Caco-2 (cell line): ENCODE results near the gene MN1. TPM values are rescaled to one million over a fixed set of nuclear protein-coding genes. Genes with fewer than 3 reads are reported as not detected.

Source experiments
- BruUV-seq: library from RNA; stranded (reverse); fragments of 400-500 nt; replicated peaks from 2 replicates; lab custom pipeline; 2021; lab: Mats Ljungman, UMichigan
- CTCF ChIA-PET: fragments of 300-600 bp; sonication (Branson Sonifier 250); formaldehyde crosslinking; loops from one replicate; lab custom pipeline; 2022; ENCODE audit warnings: antibody characterized with exemption; lab: Charles Lee
- POLR2A ChIA-PET: fragments of 300-600 bp; sonication (Branson Sonifier 250); formaldehyde crosslinking; loops from one replicate; lab custom pipeline; 2022; ENCODE audit warnings: antibody characterized with exemption; lab: Charles Lee
- DNase-seq, 2 experiments: peaks; one replicate each; pipeline versions ENCODE4 v3.0.0 to v3.0.0-alpha.2; 2020 to 2022
- H3K27me3 ChIP-seq: replicated peaks from 2 replicates; pipeline ENCODE4 v1.6.0; 2011; ENCODE audit warnings: low read length; ENCODE audit not compliant: control insufficient read depth, insufficient read depth
- H3K36me3 ChIP-seq: 2 replicates; pipeline ENCODE4 v1.5.1; 2011; ENCODE audit warnings: low read length; ENCODE audit not compliant: control insufficient read depth, insufficient read depth
- H3K4me1 ChIP-seq: fragments of 250-450 bp; sonication (Bioruptor Pico); 2 replicates; pipeline ENCODE4 v1.5.1; 2020; ENCODE audit warnings: mild to moderate bottlenecking
- H3K4me3 ChIP-seq: 2 replicates; pipeline ENCODE4 v1.5.1; 2011; ENCODE audit warnings: low read depth, mild to moderate bottlenecking, control low read depth, low read length
- H3K9me3 ChIP-seq: fragments of 250-450 bp; sonication (Bioruptor Pico); 2 replicates; pipeline ENCODE4 v1.5.1; 2020; ENCODE audit warnings: mild to moderate bottlenecking, moderate library complexity
- H3K27ac Mint-ChIP-seq: one replicate; pipeline ENCODE4 v1.8.0; 2022; ENCODE audit warnings: mixed read lengths; ENCODE audit not compliant: unreplicated experiment
- H3K27me3 Mint-ChIP-seq: one replicate; pipeline ENCODE4 v1.8.0; 2022; ENCODE audit warnings: mixed read lengths; ENCODE audit not compliant: insufficient read depth, unreplicated experiment
- H3K36me3 Mint-ChIP-seq: one replicate; pipeline ENCODE4 v1.8.0; 2022; ENCODE audit warnings: mild to moderate bottlenecking, mixed read lengths; ENCODE audit not compliant: insufficient read depth, unreplicated experiment
- H3K4me1 Mint-ChIP-seq: one replicate; pipeline ENCODE4 v1.8.0; 2022; ENCODE audit warnings: low read depth, mixed read lengths; ENCODE audit not compliant: unreplicated experiment
- H3K4me3 Mint-ChIP-seq: one replicate; pipeline ENCODE4 v1.8.0; 2022; ENCODE audit warnings: mild to moderate bottlenecking, moderate library complexity, mixed read lengths; ENCODE audit not compliant: unreplicated experiment
- H3K9me3 Mint-ChIP-seq: one replicate; pipeline ENCODE4 v1.8.0; 2022; ENCODE audit warnings: mixed read lengths; ENCODE audit not compliant: unreplicated experiment
- CTCF ChIP-seq, 2 experiments: fragments of 200-600 bp in 1 of 2; IDR thresholded peaks; 1 replicate in 1 of 2; 2 replicates in 1 of 2; pipeline versions ENCODE4 v1.5.1 to v1.8.0; 2011 to 2022; ENCODE audit warnings: antibody characterized with exemption in 1 of 2, control low read depth in 1 of 2, inconsistent platforms in 1 of 2, low read depth in 1 of 2, low read length in 1 of 2, mild to moderate bottlenecking in 1 of 2, moderate library complexity in 1 of 2; ENCODE audit not compliant: insufficient read depth in 1 of 2, severe bottlenecking in 1 of 2, unreplicated experiment in 1 of 2
- intact Hi-C: fragments of 100-400 bp; cut with micrococcal nuclease; formaldehyde crosslinking; loops from one replicate; pipeline ENCODE4 v1.10.0; 2022; ENCODE audit not compliant: unreplicated experiment
- total RNA-seq: library from RNA; stranded (reverse); gene quantifications from 2 replicates; pipeline ENCODE4 v1.2.3, GENCODE V29; 2022

MN1 gene
- total RNA-seq, 1 experiment from 2014 or later, result 0.32 TPM

DNA sequence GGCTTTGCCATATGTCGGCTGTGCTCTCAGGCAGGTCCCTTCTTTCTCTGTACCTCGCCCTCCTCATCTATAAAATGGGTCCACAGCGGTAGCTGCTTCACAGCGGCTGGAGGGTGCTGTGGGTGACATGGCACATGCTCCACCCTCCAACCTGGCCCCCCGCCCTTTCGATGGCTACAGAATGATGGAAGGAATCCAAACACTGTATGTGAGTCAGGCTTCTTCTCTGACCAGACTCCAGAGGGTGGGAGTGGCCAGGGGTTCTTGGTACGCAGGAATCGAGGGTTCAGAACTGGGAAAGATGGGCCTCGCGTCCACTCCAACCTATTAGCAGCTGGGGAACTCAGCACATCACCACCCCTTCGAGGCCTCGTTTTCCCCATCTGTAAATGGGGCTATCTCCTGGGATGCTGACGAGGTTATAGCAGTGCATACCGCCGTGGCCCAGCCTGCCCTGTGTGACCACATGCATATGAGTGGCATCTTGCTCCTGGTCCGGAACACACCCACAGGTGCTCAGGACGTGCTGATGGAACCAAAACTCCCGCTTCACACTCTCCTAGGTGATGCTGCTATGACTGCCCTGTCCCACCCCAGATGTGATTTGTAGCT is 26.4 kb downstream of the MN1 start:
- Mint-ChIP-seq H3K9me3 (no peaks in the 10 kb centered on the region), H3K4me3 (no peak overlapping the region), H3K27ac (no peak overlapping the region), H3K4me1 (no peaks in the 10 kb centered on the region), H3K36me3 (no peaks in the 10 kb centered on the region), H3K27me3 (no peaks in the 10 kb centered on the region)
- Histone ChIP-seq H3K9me3 (no peaks in the 10 kb centered on the region), H3K36me3 (no peaks in the 10 kb centered on the region), H3K4me3 (no peak overlapping the region), H3K27me3 (no peaks in the 10 kb centered on the region), H3K4me1 (no peaks in the 10 kb centered on the region)
- ChIA-PET CTCF (no interaction called here), POLR2A (no interaction called here)
- intact Hi-C loops, result no loop called here
- BruUV-seq, result no TSS peak
- TF ChIP-seq CTCF (IDR thresholded peaks at IDR 0.05; ENCODE audit: insufficient read depth in 1 of 2, low read depth in 1 of 2, low read length in 1 of 2, severe bottlenecking in 1 of 2, unreplicated experiment in 1 of 2), result no peak
- no peak for DNase-seq

DNA sequence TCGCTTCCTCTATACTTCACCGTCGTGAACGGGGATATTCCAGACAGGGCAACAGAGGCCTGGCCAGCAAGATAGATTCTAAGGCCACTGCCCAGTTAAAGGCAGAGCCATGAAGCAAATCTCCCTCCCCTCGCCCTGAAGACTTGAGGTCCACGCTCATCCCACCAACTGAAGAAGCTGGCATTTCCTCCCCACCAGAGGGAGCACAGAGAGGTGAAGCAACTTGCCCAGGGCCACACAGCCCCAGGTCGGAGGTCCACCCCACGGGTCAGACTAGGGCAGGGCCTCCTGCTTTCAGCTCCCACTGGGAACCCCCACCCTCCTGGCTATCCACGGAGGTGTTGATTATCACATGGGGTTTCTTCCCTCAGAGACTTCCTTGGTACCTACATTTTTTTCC is 27.4 kb downstream of the MN1 start:
- intact Hi-C loops, result no loop called here
- no peak for DNase-seq
- ChIA-PET CTCF (no interaction called here), POLR2A (no interaction called here)
- Mint-ChIP-seq H3K4me1 (no peaks in the 10 kb centered on the region), H3K36me3 (no peaks in the 10 kb centered on the region), H3K27me3 (no peaks in the 10 kb centered on the region), H3K9me3 (no peaks in the 10 kb centered on the region), H3K27ac (no peak overlapping the region), H3K4me3 (no peak overlapping the region)
- no peak for TF ChIP-seq CTCF (IDR thresholded peaks at IDR 0.05; ENCODE audit: insufficient read depth in 1 of 2, low read depth in 1 of 2, low read length in 1 of 2, severe bottlenecking in 1 of 2, unreplicated experiment in 1 of 2)
- Histone ChIP-seq H3K36me3 (no peaks in the 10 kb centered on the region), H3K9me3 (no peaks in the 10 kb centered on the region), H3K4me1 (no peaks in the 10 kb centered on the region), H3K4me3 (no peak overlapping the region), H3K27me3 (no peaks in the 10 kb centered on the region)
- BruUV-seq, result no TSS peak

- no peaks in the 10 kb centered on the region for H3K4me1 Mint-ChIP-seq
- H3K27me3 Mint-ChIP-seq, result no peaks in the 10 kb centered on the region
- H3K36me3 Mint-ChIP-seq, result no peaks in the 10 kb centered on the region
- no peak for TF ChIP-seq CTCF (IDR thresholded peaks at IDR 0.05; ENCODE audit: insufficient read depth in 1 of 2, low read depth in 1 of 2, low read length in 1 of 2, severe bottlenecking in 1 of 2, unreplicated experiment in 1 of 2)
- no peak for DNase-seq
- H3K27me3 ChIP-seq, result no peaks in the 10 kb centered on the region
- no peak overlapping the region for H3K4me3 ChIP-seq
- ChIA-PET CTCF (no interaction called here), POLR2A (no interaction called here)
- H3K9me3 Mint-ChIP-seq, result no peaks in the 10 kb centered on the region
- H3K4me1 ChIP-seq, result no peaks in the 10 kb centered on the region
- BruUV-seq, result no TSS peak
- no peaks in the 10 kb centered on the region for H3K36me3 ChIP-seq
- intact Hi-C loops, result no loop called here
- no peak overlapping the region for H3K4me3 Mint-ChIP-seq
- no peak overlapping the region for H3K27ac Mint-ChIP-seq
- H3K9me3 ChIP-seq, result no peaks in the 10 kb centered on the region
These were observed 28.5 kb downstream of the MN1 start for GRCh38 chr22:27772984-27773498.
